HepG2 (cell line): ENCODE results near the gene XRCC1. TPM values are rescaled to one million over a fixed set of nuclear protein-coding genes. Genes with fewer than 3 reads are reported as not detected.

Source experiments
- ATAC-seq: fragments of 200-7000 bp; cut with Tn5 transposase; 3 replicates; pipeline ENCODE4 v1.9.1; 2020; ENCODE audit warnings: mild to moderate bottlenecking, moderate library complexity
- BruUV-seq: library from RNA; stranded (reverse); fragments of 400-500 nt; replicated peaks from 2 replicates; lab custom pipeline; 2021; lab: Mats Ljungman, UMichigan
- CTCF ChIA-PET: fragments of 300-600 bp; formaldehyde crosslinking; extraction: SDS; loops from one replicate; lab custom pipeline; 2021; ENCODE audit warnings: low total read pairs, inconsistent platforms, low intra/inter-chr PET ratio; lab: Yijun Ruan, JAX
- POLR2A ChIA-PET: fragments of 350-600 bp; sonication (Branson Sonifier 250); formaldehyde crosslinking; loops from one replicate; lab custom pipeline; 2020; ENCODE audit warnings: antibody characterized with exemption, inconsistent platforms; lab: Yijun Ruan, JAX
- DNase-seq: peaks from one replicate; pipeline ENCODE4 v3.0.0-alpha.2; 2015; ENCODE audit warnings: low spot score
- FAIRE-seq: peaks from 3 replicates; lab custom pipeline; 2011; peaks lifted over from hg19 to GRCh38; lab: Jason Lieb, UNC
- H2AFZ ChIP-seq: one replicate; pipeline ENCODE4 v1.6.1; 2011; ENCODE audit warnings: low read length, inconsistent platforms
- H3K27ac ChIP-seq: fragments of 300-600 bp; 3 replicates; pipeline ENCODE4 v1.8.0; 2011; ENCODE audit warnings: mixed run types, mild to moderate bottlenecking, mixed read lengths, low read length, inconsistent platforms; ENCODE audit not compliant: insufficient read depth; ENCODE audit errors: extremely low read length
- H3K27me3 ChIP-seq, 2 experiments: fragments of 200-600 bp in 1 of 2; 2 replicates in 1 of 2; 3 replicates in 1 of 2; pipeline versions ENCODE4 v1.6.0 to v1.8.0; 2011; ENCODE audit warnings: low read length in 2 of 2, mild to moderate bottlenecking in 2 of 2, moderate library complexity in 2 of 2, inconsistent platforms in 1 of 2; ENCODE audit not compliant: insufficient read depth in 2 of 2, control insufficient read depth in 1 of 2
- H3K36me3 ChIP-seq, 2 experiments: fragments of 200-600 bp in 1 of 2; replicated peaks in 1 of 2; 2 replicates in 1 of 2; 3 replicates in 1 of 2; pipeline versions ENCODE4 v1.5.1 to v1.8.0; 2011; ENCODE audit warnings: low read length in 2 of 2, inconsistent platforms in 1 of 2; ENCODE audit not compliant: insufficient read depth in 2 of 2, control insufficient read depth in 1 of 2
- H3K4me1 ChIP-seq: 2 replicates; pipeline ENCODE4 v1.5.1; 2012; ENCODE audit warnings: low read length, inconsistent platforms; ENCODE audit not compliant: insufficient read depth
- H3K4me2 ChIP-seq: 2 replicates; pipeline ENCODE4 v1.6.0; 2011; ENCODE audit warnings: low read depth, low read length, inconsistent platforms
- H3K4me3 ChIP-seq, 3 experiments: fragments of 200-600 bp in 1 of 3; sonication (generic), shearing (Covaris generic) in 1 of 3; replicated peaks in 1 of 3; 2 replicates each; pipeline ENCODE4 v1.5.1; 2011 to 2016; ENCODE audit warnings: low read length in 3 of 3, inconsistent platforms in 2 of 3, low read depth in 2 of 3, mild to moderate bottlenecking in 2 of 3, control low read depth in 1 of 3, mixed read lengths in 1 of 3; ENCODE audit not compliant: insufficient read depth in 1 of 3
- H3K79me2 ChIP-seq: one replicate; pipeline ENCODE4 v1.6.1; 2011; ENCODE audit warnings: low read length, inconsistent platforms; ENCODE audit not compliant: insufficient read depth
- H3K9ac ChIP-seq: 2 replicates; pipeline ENCODE4 v1.6.0; 2011; ENCODE audit warnings: mild to moderate bottlenecking, low read depth, low read length, inconsistent platforms; ENCODE audit not compliant: insufficient read depth
- H3K9me3 ChIP-seq: 2 replicates; pipeline ENCODE4 v1.5.1; 2012; ENCODE audit warnings: mild to moderate bottlenecking, low read length
- H4K20me1 ChIP-seq: 2 replicates; pipeline ENCODE4 v1.6.0; 2011; ENCODE audit warnings: inconsistent platforms, mild to moderate bottlenecking, low read length, moderate library complexity; ENCODE audit not compliant: insufficient read depth
- ARNTL ChIP-seq: sonication (generic); formaldehyde crosslinking; IDR thresholded peaks from 2 replicates; pipeline ENCODE4 v1.4.0; 2020; ENCODE audit warnings: mild to moderate bottlenecking, missing genetic modification reagents
- FOSL1 ChIP-seq: sonication (generic); formaldehyde crosslinking; IDR thresholded peaks from 2 replicates; pipeline ENCODE4 v1.9.0; 2021; ENCODE audit warnings: missing genetic modification reagents, borderline replicate concordance
- MED13 ChIP-seq: sonication (generic); formaldehyde crosslinking; IDR thresholded peaks from 2 replicates; pipeline ENCODE4 v1.5.0; 2020; ENCODE audit warnings: missing genetic modification reagents
- NR2F6 ChIP-seq, 2 experiments: IDR thresholded peaks; 2 replicates each; pipeline ENCODE4 v1.6.1; 2016; ENCODE audit warnings: antibody characterized with exemption in 1 of 2, mild to moderate bottlenecking in 1 of 2
- PHF20 ChIP-seq: sonication (generic); formaldehyde crosslinking; IDR thresholded peaks from 2 replicates; pipeline ENCODE4 v1.5.0; 2020; ENCODE audit warnings: mild to moderate bottlenecking, missing genetic modification reagents
- SIX4 ChIP-seq: sonication (generic); formaldehyde crosslinking; IDR thresholded peaks from 2 replicates; pipeline ENCODE4 v1.4.0; 2020; ENCODE audit warnings: missing genetic modification reagents
- SNAPC4 ChIP-seq: sonication (generic); formaldehyde crosslinking; IDR thresholded peaks from 2 replicates; pipeline ENCODE4 v1.4.0; 2020; ENCODE audit warnings: mild to moderate bottlenecking, missing genetic modification reagents
- ZNF33A ChIP-seq: sonication (generic); formaldehyde crosslinking; IDR thresholded peaks from 2 replicates; pipeline ENCODE4 v1.5.1; 2020; ENCODE audit warnings: missing genetic modification reagents, mild to moderate bottlenecking, moderate library complexity, borderline replicate concordance
- ZNF557 ChIP-seq: sonication (generic); formaldehyde crosslinking; IDR thresholded peaks from 2 replicates; pipeline ENCODE4 v1.4.0; 2020; ENCODE audit warnings: missing genetic modification reagents
- ZNF781 ChIP-seq: sonication (generic); formaldehyde crosslinking; IDR thresholded peaks from 2 replicates; pipeline ENCODE4 v1.5.1; 2020; ENCODE audit warnings: borderline replicate concordance, mild to moderate bottlenecking, missing genetic modification reagents; ENCODE audit errors: not compliant biosample characterization
- ZSCAN5A ChIP-seq: sonication (generic); formaldehyde crosslinking; IDR thresholded peaks from 2 replicates; pipeline ENCODE4 v1.8.0; 2022; ENCODE audit warnings: mild to moderate bottlenecking, missing genetic modification reagents, borderline replicate concordance
- WGBS: methylation state at CpG from one replicate; pipeline ENCODE4 v1.1.6; 2017; ENCODE audit warnings: low lambda C conversion rate; 5-methylcytosine and 5-hydroxymethylcytosine counted together
- in situ Hi-C: cut with HindIII; loops from 2 replicates; pipeline ENCODE4 v1.10.0; 2017; ENCODE audit warnings: low pct_unique_long_range_greater_than_20kb; ENCODE audit not compliant: extremely low pct_ligation_motif_present
- intact Hi-C: fragments of 100-400 bp; cut with micrococcal nuclease; formaldehyde crosslinking; loops from one replicate; pipeline ENCODE4 v1.10.0; 2022; ENCODE audit not compliant: unreplicated experiment
- polyA plus RNA-seq, 8 experiments: library from polyadenylated mRNA; depleted of rRNA in 3 of 8; stranded (reverse) in 7 of 8; unstranded in 1 of 8; fragments of >200 nt; fragmentation: Illumina TruSeq in 4 of 8; extraction: Trizol in 4 of 8; gene quantifications; 2 replicates each; pipeline versions ENCODE4 v1.2.1 to v1.2.3, GENCODE V29; 2011 to 2016; ENCODE audit warnings: low read depth in 4 of 8, missing spikeins in 1 of 8, mixed read lengths in 1 of 8; ENCODE audit not compliant: insufficient read depth in 1 of 8
- total RNA-seq, 5 experiments: library from RNA; depleted of rRNA; stranded (reverse); fragments of >200 nt; fragmentation: Illumina TruSeq; extraction: Trizol; gene quantifications; 2 replicates each; pipeline ENCODE4 v1.2.3, GENCODE V29; 2016; ENCODE audit warnings: low read depth in 1 of 5

The XRCC1 gene
- total and polyA plus RNA-seq, 2 of the 13 experiments (the other 11 are each of a cell fraction or from before 2014, with no cell fraction given), result 24.7 to 26.3 TPM

GRCh38 chr19:43541920-43542650 is 33.2 kb downstream of the XRCC1 start:
- intact Hi-C loops (no loop called here), in situ Hi-C loops (no loop called here)
- Histone ChIP-seq H3K79me2 (no peaks in the 10 kb centered on the region), H2AFZ (no peak overlapping the region), H4K20me1 (no peaks in the 10 kb centered on the region), H3K27ac (no peak overlapping the region), H3K4me2 (no peak overlapping the region), H3K4me3 (no peak overlapping the region), H3K9me3 (peaks cover 7% of the 10 kb centered on the region; the same call in 1 of the 2 replicates), H3K36me3 (peaks cover 13 to 35% of the 10 kb centered on the region in 2 experiments; a peak in 4 of 5 replicates), H3K27me3 (no peaks in the 10 kb centered on the region), H3K9ac (no peak overlapping the region), H3K4me1 (peaks cover 6% of the 10 kb centered on the region; the same call in 1 of the 2 replicates)
- DNase-seq (no peak), ATAC-seq (no peak), FAIRE-seq (no peak)
- 91% methylated on average over 5 of the region's 5 CpGs for WGBS
- BruUV-seq, result no TSS peak
- TF ChIP-seq ZNF33A (CRISPR knock-in tag) (no peak), ARNTL (no peak), NR2F6 (IDR thresholded peaks at IDR 0.05) (peak; percentile 16; the same call in 1 of the 2 replicates), NR2F6 (CRISPR knock-in tag; IDR thresholded peaks at IDR 0.05) (no peak)
- ChIA-PET POLR2A (no interaction called here), CTCF (no interaction called here)

- no peaks in the 10 kb centered on the region for H3K27me3 ChIP-seq
- CTCF ChIA-PET, result no interaction called here
- no peaks in the 10 kb centered on the region for H3K79me2 ChIP-seq
- no peak overlapping the region for H3K27ac ChIP-seq
- in situ Hi-C loops, result no loop called here
- no peak overlapping the region for H2AFZ ChIP-seq
- DNase-seq (no peak), FAIRE-seq (no peak), ATAC-seq (no peak)
- 67% methylated on average over 3 of the region's 3 CpGs for WGBS
- H3K4me2 ChIP-seq, result no peak overlapping the region
- no TSS peak for BruUV-seq
- H3K9me3 ChIP-seq, result peaks cover 7% of the 10 kb centered on the region; the same call in 1 of the 2 replicates
- no peak overlapping the region for H3K9ac ChIP-seq
- H3K4me1 ChIP-seq, result peaks cover 6% of the 10 kb centered on the region; the same call in 1 of the 2 replicates
- H4K20me1 ChIP-seq, result no peaks in the 10 kb centered on the region
- peaks cover 9 to 32% of the 10 kb centered on the region in 2 experiments; a peak in 4 of 5 replicates for H3K36me3 ChIP-seq
- no peak overlapping the region for H3K4me3 ChIP-seq
- POLR2A ChIA-PET, result no interaction called here
- intact Hi-C loops, result no loop called here
- TF ChIP-seq FOSL1 (CRISPR knock-in tag), result no peak
- TF ChIP-seq MED13 (CRISPR knock-in tag), result no peak
- TF ChIP-seq SNAPC4, result no peak
- TF ChIP-seq SIX4 (CRISPR knock-in tag), result no peak
- no peak for TF ChIP-seq ZSCAN5A (CRISPR knock-in tag)
- no peak for TF ChIP-seq ZNF557 (CRISPR knock-in tag)
- no peak for TF ChIP-seq PHF20 (CRISPR knock-in tag)
- no peak for TF ChIP-seq ZNF781
These were observed 34.9 kb downstream of the XRCC1 start for GRCh38 chr19:43540381-43540780.
